SIG-M5 (cell line): ENCODE measurements around the gene MFAP1.
"Not testable (repeated sequence)": the region's sequence is repeated elsewhere in the genome, so short reads cannot be mapped to it uniquely, and the experiment has no call there.

Experiments used
- DNase-seq: peaks from one replicate; lab custom pipeline; 2025; lab: John Stamatoyannopoulos, UW

Gene MFAP1

DNA sequence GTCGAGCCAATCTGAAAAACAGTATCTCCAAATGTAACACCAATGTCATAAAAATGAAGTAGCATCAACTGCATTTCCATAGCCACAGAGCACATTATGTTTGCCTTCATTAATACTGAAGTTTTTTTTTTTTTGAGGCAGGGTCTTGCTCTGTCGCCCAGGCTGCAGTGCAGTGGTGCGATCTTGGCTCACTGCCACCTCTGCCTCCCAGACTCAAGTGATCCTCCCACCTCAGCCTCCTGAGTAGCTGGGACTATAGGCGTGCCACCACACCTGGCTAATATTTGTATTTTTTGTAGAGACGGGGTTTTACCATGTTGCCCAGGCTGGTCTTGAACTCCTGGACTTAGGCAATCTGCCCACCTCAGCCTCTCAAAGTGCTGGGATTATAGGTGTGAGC is 9.4 kb downstream of the MFAP1 start:
- not testable (repeated sequence) for DNase-seq

GRCh38 chr15:43808960-43809678 is 15.4 kb downstream of the MFAP1 start:
- DNase-seq, result no peak

DNA sequence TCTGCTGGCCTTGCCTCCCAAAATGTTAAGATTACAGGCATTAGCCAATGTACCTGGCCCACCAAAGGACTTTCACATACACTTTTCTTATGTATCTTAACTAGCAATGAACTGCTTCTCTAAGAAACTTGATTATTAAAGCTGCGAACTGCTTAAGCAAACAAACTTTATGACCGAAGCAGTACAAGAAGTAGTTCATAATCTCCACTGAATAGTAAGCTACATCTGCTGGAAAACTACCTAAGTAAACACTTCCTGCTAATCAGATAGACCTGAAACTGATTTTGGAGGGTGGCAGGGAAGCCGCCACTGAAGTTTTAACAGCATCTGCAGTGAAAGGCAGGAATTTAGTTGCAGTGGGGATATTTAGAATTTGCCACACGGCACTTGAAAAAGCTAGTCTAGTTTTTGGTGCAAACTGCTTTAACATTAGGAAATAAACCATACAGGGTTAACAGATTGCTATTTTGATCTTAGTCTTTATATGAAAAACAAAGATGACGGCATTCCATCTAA is 16.0 kb downstream of the MFAP1 start:
- no peak for DNase-seq

GRCh38 chr15:43802676-43803075 is 21.8 kb downstream of the MFAP1 start:
- not testable (repeated sequence) for DNase-seq

DNA sequence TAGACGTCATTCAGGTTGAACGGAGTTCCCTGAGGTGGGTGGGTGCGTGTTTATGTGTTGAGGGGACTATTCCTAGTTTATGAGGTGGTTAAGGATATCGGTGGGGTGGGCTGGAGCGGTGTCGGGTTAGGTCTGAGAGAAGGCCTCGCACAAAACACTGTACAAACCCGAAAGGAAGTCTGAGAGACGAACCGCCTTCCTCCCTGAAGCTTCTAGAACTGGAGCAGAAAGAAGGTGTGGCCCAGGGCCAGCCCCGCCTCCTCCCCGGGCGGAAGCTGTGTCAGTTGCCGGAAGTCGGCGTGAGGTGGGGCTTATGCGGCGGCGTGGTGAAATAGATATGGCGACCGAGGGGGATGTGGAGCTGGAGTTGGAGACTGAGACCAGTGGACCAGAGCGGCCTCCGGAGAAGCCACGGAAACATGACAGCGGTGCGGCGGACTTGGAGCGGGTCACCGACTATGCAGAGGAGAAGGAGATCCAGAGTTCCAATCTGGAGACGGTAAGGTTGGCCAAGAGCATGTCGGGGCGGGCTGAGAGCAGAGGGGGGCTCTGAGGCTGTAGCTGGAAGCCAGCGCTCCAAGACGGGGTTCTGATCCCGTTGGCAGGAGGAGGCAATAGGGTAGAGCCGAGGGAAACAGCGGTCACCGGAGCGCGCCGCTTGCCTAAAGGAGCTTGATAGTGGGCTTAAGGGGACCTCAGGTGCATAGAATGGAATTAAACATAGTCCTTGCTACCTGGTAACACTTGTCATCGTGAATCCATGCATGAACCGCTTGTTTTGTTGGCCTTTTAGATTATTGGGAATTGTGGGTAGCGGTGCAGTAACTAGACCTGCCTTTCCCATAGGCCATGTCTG is 24.0 kb downstream of the MFAP1 start, which contains the start of gene HYPK:
Gene HYPK (plus strand): TSS at position 314 of the 856 bp plus-strand sequence. CDS start 24 bp downstream, at position 338.
- no peak for DNase-seq

GRCh38 chr15:43799945-43800285 is 24.6 kb downstream of the MFAP1 start, which contains the start of gene SERINC4:
Gene SERINC4 (minus strand): TSS chr15:43800220. CDS start chr15:43799986, 234 bp downstream.
- DNase-seq, result no peak

GRCh38 chr15:43799209-43799944 is 25.1 kb downstream of the MFAP1 start:
- no peak for DNase-seq

DNA sequence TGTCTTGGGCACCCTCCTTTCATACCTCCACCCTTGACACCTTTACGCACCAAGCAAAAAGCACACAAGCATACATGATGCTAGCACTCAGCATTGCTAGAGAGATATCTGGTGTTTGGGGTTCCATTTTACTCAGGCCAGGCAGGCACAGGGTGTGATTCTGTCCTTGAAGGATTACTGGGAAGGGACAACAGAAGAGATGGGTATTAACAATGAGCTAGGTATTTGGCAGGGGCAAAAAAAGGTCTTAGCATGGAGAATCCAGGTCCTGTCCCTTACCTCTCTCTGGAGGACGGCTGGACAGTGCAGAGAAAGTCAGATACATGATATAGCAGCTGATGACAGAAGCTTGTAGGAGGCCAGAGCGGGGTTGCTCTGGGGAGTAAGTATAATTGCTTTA is 27.9 kb downstream of the MFAP1 start:
- DNase-seq, result no peak

DNA sequence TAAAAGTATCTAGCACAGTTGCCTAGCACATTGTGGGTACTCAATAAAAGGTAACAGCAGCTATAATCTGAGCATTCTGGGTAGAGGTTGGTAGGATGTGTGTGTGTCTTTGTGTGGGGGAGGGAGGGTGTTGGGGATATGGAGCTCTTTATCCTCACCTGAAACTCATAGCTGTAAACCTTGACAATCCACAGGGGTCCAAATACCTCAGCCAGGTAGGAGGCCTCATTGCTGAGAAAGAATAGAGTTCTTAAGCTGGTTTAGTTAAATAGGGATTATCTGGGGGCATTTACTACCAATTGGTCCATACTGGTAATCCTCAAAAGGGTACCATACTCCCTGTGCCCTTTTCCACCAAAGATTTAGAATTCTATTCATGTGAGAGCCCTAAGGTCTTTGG is 28.5 kb downstream of the MFAP1 start:
- no peak for DNase-seq

- no peak for DNase-seq
Measured at GRCh38 chr15:43795197-43795596, 29.3 kb downstream of the MFAP1 start.

DNA sequence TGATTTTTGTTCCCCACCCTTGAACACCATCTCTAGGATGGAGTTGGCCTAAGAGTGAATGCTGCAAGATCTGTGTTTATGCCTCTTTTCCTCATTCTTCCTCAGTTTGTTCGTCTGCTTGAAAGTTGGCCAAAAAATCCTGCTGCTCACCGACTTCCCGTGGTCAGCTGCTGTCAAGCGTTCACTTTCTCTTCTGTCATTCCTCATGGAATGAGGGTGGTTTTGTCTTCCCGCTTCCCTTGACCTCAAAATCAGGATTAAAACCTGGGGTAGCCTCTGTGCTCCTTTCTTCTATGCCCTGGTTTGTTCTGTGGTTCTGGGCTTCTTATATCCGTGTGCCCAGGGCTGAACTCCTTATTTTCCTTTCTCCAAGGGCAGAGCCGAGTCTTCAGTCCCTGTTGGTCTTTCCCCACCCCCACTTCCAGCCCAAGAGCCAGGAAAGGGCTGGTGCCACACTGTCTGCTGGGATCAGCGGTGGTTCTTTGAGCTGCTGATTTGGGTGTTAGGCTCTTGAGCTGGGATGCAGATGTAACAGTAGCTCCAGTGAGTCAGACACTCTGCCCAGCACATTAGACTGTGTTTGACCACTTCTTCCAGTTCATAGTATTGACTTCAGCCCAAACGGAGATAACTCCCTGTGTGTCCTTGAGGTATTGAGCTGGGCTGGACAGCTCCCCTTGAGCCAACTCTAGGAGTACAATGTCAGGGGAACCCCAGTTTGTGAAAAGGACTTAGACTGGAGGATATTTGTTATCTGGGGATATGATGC is 30.0 kb downstream of the MFAP1 start:
- no peak for DNase-seq

DNA sequence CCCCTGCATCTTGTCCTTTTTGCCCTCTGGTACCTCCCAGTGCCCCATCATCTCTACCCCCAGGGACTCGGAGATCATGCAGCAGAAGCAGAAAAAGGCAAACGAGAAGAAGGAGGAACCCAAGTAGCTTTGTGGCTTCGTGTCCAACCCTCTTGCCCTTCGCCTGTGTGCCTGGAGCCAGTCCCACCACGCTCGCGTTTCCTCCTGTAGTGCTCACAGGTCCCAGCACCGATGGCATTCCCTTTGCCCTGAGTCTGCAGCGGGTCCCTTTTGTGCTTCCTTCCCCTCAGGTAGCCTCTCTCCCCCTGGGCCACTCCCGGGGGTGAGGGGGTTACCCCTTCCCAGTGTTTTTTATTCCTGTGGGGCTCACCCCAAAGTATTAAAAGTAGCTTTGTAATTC is 30.8 kb downstream of the MFAP1 start:
- DNase-seq, result no peak

GRCh38 chr15:43792761-43793476 is 31.6 kb downstream of the MFAP1 start:
- DNase-seq, result no peak

- peak; percentile 91 for DNase-seq
Measured at GRCh38 chr15:43791993-43792760, 32.3 kb downstream of the MFAP1 start, which contains the start of gene SERF2. Gene SERF2 (plus strand): TSS chr15:43792320. CDS start chr15:43792377, 57 bp downstream.

- no peak for DNase-seq
Measured at GRCh38 chr15:43789409-43789808, 35.1 kb downstream of the MFAP1 start.

DNA sequence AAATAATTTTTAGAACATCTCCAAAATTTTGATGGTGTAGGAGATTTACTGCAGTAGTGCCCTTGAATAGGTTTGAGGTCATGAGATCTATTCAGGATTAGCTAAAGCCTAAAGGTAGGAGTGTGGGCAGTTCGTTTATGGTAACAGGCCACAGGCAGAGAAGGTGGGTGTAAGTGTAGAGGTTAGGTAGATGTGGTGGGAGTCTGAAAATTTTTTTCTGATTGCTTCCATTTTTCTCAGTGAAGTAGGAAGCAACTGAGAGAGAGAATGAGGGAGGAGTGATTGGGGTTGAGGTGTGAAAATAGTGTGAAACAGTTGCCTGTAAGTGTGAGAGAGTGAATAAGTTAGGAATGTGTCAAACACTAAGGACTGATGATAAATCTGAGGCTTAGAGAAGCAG is 45.5 kb downstream of the MFAP1 start:
- DNase-seq, result no peak

DNA sequence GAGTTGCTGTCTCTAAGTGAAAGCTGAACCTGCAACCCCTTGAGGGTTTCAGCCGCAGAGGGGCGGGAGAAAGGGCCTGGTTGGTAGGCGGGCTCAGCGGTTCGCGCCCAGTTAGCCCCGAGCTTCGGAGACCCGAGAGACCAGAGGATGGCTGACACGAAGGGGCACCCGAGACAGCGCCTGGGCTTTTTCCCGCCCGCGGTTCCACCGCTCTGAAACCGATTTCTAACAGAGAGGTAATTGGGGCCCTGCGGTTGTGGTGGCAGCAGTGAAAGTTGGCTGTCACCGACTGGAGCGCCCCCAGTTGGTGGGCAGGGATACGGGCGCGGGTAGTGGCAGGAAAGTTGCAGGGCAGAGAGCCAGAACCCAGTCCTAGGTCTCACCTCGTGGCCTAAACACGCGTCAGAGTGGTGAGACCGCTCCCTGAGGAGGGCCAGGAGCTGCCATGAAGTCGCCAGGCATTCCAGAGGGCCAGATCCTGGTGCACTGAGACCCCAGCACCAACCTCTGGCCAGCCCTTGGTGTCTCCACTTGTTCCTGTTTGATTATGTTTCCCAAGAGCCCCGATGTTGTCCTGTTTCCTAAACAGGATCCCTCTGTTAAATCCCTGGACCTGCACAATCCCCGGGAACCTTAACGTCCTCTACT is 47.1 kb downstream of the MFAP1 start:
- no peak for DNase-seq

DNA sequence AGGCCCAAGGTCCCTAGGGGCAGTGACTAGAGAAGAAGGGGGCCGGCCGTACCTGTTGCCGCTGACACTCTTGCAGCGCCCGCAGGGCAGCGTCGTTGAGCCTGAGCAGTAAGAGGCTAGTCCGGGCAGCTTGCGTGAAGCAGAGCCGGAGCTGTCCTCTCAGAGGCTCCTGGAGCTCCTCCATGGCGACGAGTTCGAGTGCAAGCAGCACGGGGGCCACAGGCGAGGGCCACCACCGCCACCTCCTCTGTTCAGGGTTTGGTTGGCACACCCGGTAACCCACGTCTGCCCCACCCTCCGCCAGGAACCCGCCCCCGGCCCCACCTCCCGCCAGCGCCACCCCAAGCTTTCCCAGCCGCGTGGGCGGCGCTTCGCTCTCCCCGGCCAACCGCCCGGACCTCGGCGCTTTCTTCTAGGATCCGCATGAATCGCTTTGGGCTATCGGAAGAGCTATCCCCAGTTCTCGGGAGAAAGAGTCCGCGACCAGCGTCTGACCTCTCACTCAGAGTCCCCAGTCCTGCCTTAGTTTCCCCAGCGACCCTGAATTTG is 47.7 kb downstream of the MFAP1 start, which contains the start of gene ELL3:
Gene ELL3 (minus strand): TSS at position 249 of the 549 bp plus-strand sequence. CDS start 65 bp downstream, at position 184.
- DNase-seq, result no peak
